HG02798 (cell line): Measurements from ENCODE around the gene OR6J1.
"Not testable (repeated sequence)": the region's sequence is repeated elsewhere in the genome, so short reads cannot be mapped to it uniquely, and the experiment has no call there.

ENCODE experiments used
- ATAC-seq: cut with Tn5 transposase; IDR thresholded peaks from one replicate; pipeline ENCODE4 v1.9.1; 2021; ENCODE audit warnings: mild to moderate bottlenecking; ENCODE audit not compliant: unreplicated experiment, poor library complexity

Gene OR6J1

DNA sequence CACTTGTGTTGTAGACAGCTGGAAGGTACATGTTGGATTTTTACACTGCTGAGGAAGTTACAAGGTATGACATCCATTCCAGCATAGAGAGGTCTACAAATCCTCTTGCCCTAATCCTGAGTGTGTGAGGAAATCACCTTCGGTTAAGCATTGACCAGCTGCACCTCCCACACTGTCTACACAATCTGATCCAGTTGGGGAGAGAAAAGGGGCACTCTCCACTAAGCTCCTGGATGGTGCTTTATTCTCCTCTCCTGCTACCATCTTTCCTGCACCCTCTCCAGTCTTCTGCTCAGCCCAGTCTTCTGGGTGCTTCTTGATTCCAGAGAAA, at the start of gene OR6J1:
OR6J1 (minus strand) TSS at position 48 of the 331 bp plus-strand sequence. CDS start 9,541 bp downstream, outside the sequence.
- no peak for ATAC-seq

DNA sequence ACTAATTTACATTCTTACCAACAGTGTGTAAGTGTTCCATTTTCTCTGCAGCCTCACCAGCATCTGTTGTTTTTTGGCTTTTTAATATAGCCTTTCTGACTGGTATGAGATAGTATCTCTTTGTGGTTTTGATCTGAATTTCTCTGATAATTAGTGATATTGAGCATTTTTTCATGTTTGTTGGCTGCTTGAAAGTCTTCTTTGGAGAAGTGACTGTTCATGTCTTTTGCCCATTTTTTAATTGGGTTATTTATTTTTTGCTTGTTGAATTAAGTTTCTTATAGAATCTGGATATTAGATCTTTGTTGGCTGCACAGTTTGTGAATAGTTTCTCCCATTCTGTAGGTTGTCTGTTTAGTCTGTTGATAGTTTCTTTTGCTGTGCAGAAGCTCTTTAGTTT, 48.0 kb upstream of the OR6J1 start:
- no peak for ATAC-seq

DNA sequence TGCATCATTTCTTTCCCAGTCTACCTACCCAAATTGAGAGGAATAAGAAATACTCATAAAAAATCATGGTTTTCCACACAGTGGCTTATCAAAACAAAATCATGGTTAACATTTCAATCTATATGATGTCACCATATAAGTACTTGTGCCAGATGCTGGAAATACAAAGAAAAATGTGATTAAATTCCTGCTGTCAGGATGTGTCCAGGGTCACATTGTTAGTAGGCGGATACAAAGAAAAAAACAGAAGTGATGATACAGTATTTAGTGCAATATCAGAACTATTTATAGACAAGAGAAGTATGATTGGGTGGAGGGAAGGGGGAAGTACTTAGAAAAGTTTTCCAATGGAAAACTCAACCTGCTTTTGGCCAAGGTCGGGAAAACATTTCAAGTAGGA, 47.0 kb upstream of the OR6J1 start:
- ATAC-seq = no peak

DNA sequence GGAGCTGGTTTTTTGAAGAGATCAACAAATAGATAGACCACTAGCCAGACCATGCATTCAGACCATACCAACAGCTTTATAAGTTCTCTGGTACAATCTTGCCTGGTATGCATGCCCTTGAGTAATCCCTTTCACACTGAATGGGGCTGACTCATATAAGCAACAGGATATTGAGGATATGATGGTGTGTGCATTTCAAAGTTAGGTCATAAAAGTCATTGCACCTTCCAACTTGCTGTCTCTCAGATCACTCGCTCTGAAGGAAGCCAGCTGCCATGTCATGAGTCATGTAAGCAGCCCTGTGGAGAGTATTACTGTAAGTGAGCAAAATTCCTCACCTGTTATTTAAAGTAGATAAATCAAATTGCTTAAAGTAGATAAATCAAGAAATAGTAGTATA, 45.0 kb upstream of the OR6J1 start:
- no peak for ATAC-seq

DNA sequence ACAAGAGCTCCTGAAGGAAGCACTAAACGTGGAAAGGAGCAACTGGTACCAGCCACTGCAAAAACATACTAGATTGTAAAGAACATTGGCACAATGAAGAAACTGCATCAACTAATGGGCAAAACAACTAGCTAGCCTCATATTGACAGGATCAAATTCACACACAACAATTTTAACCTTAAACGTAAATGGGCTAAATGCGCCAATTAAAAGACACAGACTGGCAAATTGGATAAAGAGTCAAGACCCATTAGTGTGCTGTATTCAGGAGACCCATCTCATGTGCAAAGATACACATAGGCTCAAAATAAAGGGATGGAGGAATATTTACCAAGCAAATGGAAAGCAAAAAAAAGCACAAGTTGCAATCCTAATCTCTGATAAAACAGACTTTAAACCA, 43.8 kb upstream of the OR6J1 start:
- not testable (repeated sequence) for ATAC-seq

DNA sequence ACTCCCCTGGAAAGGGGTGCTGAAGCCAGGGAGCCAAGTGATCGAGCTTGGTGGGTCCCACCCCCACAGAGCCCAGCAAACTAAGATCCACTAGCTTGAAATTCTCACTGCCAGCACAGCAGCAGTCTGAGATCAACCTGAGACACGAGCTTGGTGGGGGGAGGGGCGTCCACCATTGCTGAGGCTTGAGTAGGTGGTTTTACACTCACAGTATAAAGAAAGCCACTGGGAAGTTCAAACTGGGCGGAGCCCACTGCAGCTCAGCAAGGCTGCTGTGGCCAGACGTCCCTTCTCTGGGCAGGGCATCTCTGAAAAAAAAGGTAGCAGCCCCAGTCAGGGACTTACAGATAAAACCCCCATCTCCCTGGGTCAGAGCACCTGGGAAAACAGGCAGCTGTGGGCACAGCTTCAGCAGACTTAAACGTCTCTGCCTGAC, 42.0 kb upstream of the OR6J1 start:
- not testable (repeated sequence) for ATAC-seq

DNA sequence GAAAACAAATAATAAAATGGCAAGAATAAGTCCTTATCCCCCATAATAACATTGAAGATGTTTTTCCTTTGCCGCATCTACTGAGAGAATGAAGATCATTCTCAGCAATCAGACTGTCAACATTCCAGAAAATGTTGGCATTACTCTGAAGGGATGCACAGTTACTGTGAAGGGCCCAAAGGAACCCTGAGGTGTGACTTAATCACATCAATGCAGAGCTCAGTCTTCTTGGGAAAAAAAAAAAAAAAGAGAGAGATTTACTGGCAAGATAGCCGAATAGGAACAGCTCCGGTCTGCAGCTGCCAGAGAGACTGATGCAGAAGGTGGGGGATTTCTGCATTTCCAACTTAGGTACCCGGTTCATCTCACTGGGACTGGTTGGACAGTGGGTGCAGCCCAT, 41.3 kb upstream of the OR6J1 start:
- ATAC-seq = no peak

DNA sequence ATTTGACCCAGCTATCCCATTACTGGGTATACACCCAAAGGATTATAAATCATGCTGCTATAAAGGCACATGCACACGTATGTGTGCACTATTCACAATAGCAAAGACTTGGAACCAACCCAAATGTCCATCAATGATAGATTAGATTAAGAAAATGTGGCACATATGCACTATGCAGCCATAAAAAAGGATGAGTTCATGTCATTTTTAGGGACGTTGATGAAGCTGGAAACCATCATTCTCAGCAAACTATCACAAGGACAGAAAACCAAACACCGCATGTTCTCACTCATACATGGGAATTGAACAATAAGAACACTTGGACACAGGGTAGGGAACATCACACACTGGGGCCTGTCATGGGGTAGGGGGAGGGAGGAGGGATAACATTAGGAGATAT, 39.3 kb upstream of the OR6J1 start:
- ATAC-seq = not testable (repeated sequence)

DNA sequence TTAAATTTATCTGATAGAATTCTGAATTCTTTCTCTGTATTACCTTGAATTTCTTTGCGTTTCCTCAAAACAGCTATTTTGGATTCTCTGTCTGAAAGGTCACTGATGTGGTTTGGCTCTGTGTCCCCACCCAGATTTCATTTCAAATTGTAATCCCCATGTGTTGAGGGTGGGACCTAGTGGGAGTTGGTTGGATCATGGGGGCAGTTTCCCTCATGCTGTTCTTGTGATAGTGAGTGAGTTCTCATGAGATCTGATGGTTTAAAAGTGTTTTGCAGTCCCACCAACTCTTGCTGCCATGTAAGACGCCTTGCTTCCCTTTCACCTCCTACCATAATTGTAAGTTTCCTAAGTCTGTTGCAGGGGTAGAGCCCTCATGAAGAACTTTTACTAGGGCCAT, 34.1 kb upstream of the OR6J1 start:
- no peak for ATAC-seq

DNA sequence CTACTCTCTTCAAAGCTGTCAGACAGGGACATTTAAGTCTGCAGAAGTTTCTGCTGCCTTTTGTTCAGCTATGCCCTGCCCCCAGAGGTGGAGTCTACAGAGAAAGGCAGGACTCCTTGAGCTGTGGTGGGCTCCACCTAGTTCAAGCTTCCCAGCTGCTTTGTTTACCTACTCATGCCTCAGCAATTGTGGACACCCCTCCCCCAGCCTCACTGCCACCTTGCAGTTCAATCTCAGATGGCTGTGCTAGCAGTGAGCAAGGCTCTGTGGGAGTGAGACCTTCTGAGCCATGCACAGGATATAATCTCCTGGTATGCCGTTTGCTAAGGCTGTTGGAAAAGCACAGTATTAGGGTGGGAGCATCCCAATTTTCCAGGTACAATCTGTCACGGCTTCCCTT, 33.4 kb upstream of the OR6J1 start:
- not testable (repeated sequence) for ATAC-seq

DNA sequence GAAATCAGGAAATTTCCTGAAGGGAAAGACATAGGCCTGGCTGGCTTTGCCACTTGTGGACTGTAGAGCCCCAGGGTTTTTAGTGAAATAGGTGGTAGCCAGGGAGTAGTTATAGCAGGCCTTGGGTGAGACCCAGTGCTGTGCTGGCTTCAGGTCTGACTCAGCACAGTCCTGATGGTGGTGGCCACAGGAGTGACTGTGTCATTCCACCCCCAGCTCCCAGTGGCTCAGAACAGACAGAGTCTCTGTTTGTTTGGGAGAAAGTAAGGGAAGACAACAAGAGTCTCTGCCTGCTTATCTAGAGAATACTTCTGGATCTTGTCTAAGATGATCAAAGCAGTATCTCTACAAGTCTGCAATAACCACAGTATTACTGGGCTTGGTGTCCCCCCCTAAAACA, 27.5 kb upstream of the OR6J1 start:
- no peak for ATAC-seq

DNA sequence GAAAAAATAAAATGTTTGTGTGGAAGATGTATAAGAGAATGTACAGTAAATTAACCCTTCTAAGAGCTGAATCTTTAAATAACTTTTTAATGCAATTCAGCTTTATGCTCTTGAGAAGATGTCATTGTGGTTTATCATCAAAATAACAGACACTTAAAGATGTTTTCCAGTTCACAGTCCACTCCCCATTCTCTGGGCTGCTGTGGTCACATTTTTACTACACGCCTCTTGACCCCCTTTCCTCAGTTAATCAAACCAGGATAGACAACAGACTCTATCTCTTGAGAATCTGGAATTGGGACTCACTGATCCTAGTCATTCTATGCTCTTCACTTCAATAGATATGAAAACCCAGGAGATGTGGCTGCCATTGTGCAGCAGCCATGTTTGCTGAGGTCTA, 24.7 kb upstream of the OR6J1 start:
- no peak for ATAC-seq

DNA sequence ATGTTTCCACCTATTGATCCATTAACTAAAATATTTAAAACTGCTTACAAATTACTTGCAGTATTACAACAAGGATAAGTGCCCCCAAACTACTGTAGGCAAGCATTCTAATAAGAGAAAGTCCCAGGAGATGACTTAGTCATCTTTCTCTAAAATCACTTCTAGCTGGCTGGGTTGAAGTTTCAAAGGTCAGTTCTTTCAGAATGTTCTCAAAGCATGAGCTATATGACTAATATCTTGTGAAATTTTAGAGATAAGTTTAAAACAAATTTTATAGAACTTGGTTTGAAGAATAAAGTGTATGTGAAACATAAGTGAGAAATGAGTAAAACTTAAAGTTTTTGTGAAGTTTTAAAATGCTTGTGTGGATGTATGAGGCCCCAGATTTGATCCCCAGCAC, 24.3 kb upstream of the OR6J1 start:
- peak; percentile 45 for ATAC-seq

DNA sequence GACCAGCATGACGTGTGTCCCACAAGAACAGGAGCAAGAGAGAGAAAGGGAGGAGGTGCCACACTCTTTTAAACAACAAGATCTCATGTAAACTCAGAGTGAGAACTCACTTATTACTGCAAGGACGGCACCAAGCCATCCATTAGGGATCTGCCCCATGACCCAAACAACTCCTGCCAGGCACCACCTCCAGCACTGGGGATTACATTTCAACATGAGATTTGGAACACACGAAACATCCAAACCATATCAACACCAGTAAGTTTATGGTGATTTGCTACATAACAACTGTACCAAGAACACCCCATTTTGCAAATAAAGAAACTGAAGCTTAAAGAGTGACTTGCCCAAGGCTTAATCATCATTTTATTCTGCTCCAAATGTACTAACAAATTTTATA, 23.7 kb upstream of the OR6J1 start:
- no peak for ATAC-seq

DNA sequence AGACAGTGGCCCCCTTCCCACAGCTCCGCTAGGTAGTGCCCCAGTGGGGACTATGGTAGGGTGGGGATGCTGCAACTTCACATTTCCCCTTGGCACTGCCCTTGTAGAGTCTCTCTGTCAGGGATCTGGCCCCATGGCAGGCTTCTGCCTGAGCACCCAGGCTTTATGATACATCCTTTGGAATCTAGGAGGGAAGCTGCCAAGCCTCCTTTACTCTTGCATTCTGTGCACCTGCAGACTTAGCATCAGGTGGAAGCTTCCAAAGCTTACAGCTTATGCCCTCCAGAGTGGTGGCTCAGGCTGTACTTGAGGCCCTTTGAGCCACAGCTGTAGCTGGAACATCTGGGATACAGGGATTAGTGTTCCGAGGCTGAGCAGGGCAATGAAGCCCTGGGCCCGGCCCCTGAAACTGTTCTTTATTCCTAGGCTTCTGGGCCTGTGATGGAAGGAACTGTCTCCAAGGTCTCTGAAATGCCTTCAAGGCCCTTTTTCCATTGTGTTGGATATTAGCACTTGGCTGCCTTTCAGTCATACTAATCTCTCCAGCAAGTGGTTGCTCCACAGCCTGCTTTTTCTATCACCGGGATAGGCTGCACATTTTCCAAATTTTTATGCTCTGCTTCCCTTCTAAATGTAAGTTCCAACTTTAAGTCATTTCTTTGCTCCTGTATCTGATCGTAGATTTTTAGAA, 22.2 kb upstream of the OR6J1 start:
- ATAC-seq = no peak

DNA sequence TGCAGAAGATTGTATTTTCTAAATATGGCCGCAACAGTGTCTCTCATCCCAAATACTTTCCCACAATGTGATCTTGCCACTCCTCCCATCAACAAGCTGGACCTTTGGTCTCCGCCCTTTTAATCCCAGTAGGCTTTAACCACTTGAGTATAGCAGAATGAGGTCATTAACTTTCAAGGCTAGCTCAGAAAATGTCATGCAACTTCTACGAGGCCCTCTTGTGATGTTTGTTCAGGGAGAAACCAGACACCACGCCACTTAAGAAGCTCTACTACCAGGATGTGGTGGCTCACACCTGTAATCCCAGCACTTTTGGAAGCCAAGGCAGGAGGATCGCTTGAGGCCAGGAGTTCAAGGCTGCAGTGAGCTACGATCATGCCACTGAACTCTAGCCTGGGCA, 20.1 kb upstream of the OR6J1 start:
- no peak for ATAC-seq

DNA sequence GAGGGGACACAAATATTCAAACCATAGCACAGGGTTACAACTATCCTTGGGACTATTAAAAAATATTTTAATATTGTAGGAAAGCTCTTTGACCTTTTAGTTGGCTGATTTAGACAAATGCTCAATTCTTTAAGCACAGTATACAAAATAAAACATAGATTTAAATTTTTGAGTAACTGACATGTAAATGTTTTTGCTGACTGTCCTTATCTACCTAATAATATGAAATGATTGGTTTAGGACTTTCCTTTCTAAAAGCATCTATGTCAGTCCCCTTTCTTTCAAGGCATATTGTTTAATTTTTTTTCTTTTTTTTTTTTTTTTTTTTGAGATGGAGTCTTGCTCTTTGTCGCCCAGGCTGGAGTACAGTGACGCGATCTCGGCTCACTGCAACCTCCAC, 16.5 kb upstream of the OR6J1 start:
- no peak for ATAC-seq

DNA sequence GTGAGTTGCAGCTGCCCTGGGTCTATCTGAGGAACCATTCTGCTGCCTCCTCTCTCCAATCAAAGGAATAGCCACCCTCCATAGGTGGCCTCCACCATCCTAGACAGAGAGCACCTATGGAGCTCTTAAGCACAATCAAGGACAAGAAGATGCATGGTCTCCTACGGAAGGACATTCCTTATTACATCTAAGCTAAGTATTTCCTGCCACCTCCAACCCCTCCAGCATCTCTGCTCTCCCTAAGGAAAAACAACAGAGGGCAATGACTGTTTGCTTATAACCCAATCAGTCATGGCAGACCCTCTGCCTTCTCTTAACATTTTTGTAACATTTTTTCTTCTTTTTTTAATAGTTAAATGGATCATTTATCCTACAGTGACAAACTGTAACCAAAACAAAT, 14.8 kb upstream of the OR6J1 start:
- no peak for ATAC-seq

DNA sequence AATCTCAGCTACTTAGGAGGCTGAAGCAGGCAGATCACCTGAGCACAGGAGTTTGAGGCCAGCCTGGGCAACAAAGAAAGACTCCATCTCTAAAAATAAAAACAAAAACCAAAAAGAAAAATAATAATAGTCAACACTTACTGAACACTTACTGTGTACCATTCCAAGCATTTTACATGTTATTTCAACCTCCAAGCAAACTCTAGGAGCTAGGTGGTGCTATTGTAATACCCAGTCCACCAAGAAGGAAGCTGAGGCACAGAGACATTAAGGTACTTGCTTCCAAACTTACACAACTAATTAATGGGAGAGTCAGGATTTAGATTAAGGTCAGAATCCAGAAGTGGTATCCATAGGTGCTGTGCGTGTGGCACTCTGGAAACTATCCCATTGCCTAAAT, 13.7 kb upstream of the OR6J1 start:
- no peak for ATAC-seq

DNA sequence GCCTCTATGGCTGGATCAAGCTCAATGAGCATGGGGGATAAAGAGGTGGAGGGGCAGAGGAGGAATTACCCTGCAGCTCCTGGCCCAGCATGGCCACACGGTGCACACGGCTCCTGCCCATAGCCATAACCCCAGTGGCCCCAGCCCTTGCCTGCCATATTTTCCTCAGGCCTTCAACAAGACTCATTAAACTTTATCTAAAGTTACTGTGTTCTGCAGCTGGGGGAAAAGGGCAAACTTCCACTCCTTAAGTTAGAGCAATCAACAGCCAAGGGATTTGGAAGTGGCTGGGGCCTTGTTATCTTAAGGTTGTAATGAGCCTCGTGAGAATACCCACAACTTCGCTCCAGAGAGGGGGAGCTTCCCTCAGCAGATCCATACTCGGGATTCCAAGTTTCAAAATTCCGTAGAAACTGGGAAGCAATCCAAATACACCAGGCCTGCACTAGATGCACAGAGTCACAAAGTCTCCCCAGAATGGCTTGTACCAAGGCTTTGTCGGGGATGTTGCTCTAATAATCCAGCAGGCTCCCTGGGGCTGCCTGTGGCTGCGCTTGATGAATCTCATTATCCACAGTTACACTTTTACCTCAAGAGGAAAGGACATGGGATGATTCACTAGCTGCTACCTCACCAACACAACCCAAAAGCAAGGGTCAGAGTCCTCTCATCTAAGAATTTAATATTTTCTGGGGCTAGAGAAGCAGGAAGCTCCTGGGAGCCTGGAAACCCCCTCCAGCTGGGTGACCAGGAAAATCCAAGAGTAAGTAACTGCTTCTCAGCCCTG, 13.0 kb upstream of the OR6J1 start:
- no peak for ATAC-seq

DNA sequence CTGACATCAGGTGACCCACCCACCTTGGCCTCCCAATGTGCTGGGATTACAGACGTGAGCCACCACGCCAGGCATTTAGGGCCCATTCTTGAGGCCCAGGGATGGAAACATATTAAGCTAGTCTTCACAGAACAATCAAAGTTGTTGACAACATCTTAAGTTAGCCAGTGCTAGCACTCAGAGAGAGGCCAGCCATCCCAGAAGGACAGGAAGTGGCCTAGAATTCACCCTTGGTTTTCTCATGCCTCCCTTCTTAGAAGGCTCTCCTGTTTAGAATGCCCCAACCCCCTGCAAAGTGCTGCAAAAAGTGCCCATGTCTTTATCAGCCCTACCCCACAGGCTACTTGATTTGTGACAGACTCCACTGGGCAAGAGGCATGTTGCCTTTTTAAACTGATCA, 12.1 kb upstream of the OR6J1 start:
- no peak for ATAC-seq

DNA sequence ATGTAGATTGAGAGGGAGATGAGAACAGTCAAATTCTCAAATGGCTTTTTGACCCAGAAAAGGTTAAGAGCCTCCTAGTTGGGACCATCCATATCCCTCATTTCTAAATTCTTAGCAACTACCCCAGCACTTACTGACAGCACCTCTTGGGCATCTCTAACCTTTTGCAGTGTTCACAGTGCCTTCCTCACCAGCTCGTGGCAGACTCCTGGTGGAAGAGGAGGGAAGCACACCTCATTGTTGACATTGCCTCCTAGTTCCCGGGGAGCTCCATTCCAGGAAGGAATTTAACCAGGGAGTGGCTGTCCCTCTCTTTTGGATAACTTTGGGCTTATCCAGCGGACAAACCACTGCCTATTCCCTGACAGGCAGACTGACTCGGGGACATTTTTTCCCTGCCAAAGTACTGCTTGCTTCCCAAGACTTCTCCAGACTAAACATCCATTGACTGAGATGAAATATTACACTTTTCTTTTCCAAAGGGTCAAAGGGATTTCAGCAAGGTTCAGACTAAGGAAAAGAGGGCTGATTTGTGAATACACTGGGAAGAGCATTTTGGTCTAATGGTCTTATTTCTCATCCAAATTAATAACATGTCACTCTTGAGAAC, 9.0 kb upstream of the OR6J1 start:
- ATAC-seq = peak; percentile 69
